ENCODE measurements around the gene IMMT.

DNA sequence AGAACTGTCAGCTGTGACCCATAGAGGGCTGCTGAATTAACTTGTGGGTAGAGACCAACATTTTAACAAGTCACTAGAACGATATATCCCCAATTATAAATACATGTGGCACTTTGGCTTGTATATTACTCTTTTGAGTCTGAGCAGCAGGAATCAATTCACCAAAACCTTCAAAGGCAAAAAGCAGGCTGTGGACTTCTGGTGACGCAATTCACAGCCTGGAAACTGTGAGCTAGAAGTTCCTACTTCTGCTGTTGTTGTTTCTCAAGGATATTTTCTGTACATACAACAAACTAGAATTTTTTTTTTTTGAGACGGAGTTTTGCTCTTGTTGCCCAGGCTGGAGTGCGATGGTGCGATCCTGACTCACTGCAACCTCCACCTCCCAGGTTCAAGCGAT lies 52.0 kb downstream of the IMMT start:
- no peak for TF ChIP-seq SP1 (IDR thresholded peaks at IDR 0.05; ENCODE audit: low read depth, low read length)
- TF ChIP-seq EZH2 (IDR thresholded peaks at IDR 0.05; ENCODE audit: low read depth, low read length, severe bottlenecking), result no peak
- TF ChIP-seq, protein P1, sequence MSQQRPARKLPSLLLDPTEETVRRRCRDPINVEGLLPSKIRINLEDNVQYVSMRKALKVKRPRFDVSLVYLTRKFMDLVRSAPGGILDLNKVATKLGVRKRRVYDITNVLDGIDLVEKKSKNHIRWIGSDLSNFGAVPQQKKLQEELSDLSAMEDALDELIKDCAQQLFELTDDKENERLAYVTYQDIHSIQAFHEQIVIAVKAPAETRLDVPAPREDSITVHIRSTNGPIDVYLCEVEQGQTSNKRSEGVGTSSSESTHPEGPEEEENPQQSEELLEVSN (IDR thresholded peaks at IDR 0.05), result no peak
- TF ChIP-seq POU5F1 (IDR thresholded peaks at IDR 0.05; ENCODE audit: low read depth, low read length), result no peak
- TF ChIP-seq CTCF (IDR thresholded peaks at IDR 0.05; ENCODE audit: control extremely low read depth in 1 of 3, insufficient read depth in 1 of 3, low read depth in 1 of 3, low read length in 3 of 3), result no peak
- no peak for TF ChIP-seq CBX5 (IDR thresholded peaks at IDR 0.05; ENCODE audit: low read depth, low read length)
- no peak for TF ChIP-seq BRCA1 (IDR thresholded peaks at IDR 0.05; ENCODE audit: low read depth, low read length)
- TF ChIP-seq CREB1 (IDR thresholded peaks at IDR 0.05), result no peak

Measured in H1 (cell line).